Measurements from ENCODE around the gene SHC4.

- TF ChIP-seq CTCF (IDR thresholded peaks at IDR 0.05; ENCODE audit: insufficient read depth, low read length) (no peak), POLR2AphosphoS5 (IDR thresholded peaks at IDR 0.05; ENCODE audit: low read depth) (no peak), GABPA (IDR thresholded peaks at IDR 0.05; ENCODE audit: low read depth) (no peak)
Measured at GRCh38 chr15:48996276-48996675, 32.6 kb upstream of the SHC4 start.
